Neural progenitor cell (in vitro differentiated cells): ENCODE data around the gene IL17B. TPM values are rescaled to one million over a fixed set of nuclear protein-coding genes. Genes with fewer than 3 reads are reported as not detected.
A peak's percentile ranks its signal among the peaks of the same experiment; 100 is the strongest.

ENCODE experiments used
- DNase-seq: peaks from one replicate; pipeline ENCODE4 v3.0.0-alpha.2; 2016; ENCODE audit warnings: low spot score
- H2AFZ ChIP-seq: fragments of 200-600 bp; sonication (generic); replicated peaks from 2 replicates; pipeline ENCODE4 v1.6.1; 2016; ENCODE audit warnings: antibody characterized with exemption
- H3F3A ChIP-seq: fragments of 200-600 bp; sonication (generic); 2 replicates; pipeline ENCODE4 v1.6.1; 2016; ENCODE audit warnings: antibody characterized with exemption, low read depth
- H3K27ac ChIP-seq: fragments of 200-600 bp; sonication (generic); 2 replicates; pipeline ENCODE4 v1.5.1; 2016; ENCODE audit warnings: mild to moderate bottlenecking
- H3K27me3 ChIP-seq: fragments of 200-600 bp; sonication (generic); 2 replicates; pipeline ENCODE4 v1.6.1; 2016; ENCODE audit warnings: mild to moderate bottlenecking, moderate library complexity
- H3K36me3 ChIP-seq: fragments of 200-600 bp; sonication (generic); 2 replicates; pipeline ENCODE4 v1.5.1; 2016
- H3K4me1 ChIP-seq: fragments of 200-600 bp; sonication (generic); 2 replicates; pipeline ENCODE4 v1.6.1; 2016; ENCODE audit warnings: mixed run types
- H3K4me2 ChIP-seq: fragments of 200-600 bp; sonication (generic); 2 replicates; pipeline ENCODE4 v1.6.1; 2016
- H3K4me3 ChIP-seq: fragments of 200-600 bp; sonication (generic); 2 replicates; pipeline ENCODE4 v1.5.1; 2016
- H3K79me2 ChIP-seq: fragments of 200-600 bp; sonication (generic); 2 replicates; pipeline ENCODE4 v1.6.1; 2016; ENCODE audit warnings: low read depth
- H3K9ac ChIP-seq: fragments of 200-600 bp; sonication (generic); 2 replicates; pipeline ENCODE4 v1.6.1; 2016
- H3K9me3 ChIP-seq: fragments of 200-600 bp; sonication (generic); 2 replicates; pipeline ENCODE4 v1.5.1; 2016; ENCODE audit warnings: low read depth
- H4K20me1 ChIP-seq: fragments of 200-600 bp; sonication (generic); 2 replicates; pipeline ENCODE4 v1.6.1; 2016; ENCODE audit warnings: low read depth
- H3K27ac Mint-ChIP-seq: 3 replicates; pipeline ENCODE4 v1.8.0; 2021; ENCODE audit warnings: mixed read lengths
- H3K27me3 Mint-ChIP-seq: 2 replicates; pipeline ENCODE4 v1.8.0; 2022; ENCODE audit warnings: low read depth, mild to moderate bottlenecking, inconsistent platforms, moderate library complexity, mixed read lengths; ENCODE audit not compliant: insufficient read depth
- H3K36me3 Mint-ChIP-seq: 3 replicates; pipeline ENCODE4 v1.8.0; 2021; ENCODE audit warnings: mixed read lengths
- H3K4me1 Mint-ChIP-seq: 3 replicates; pipeline ENCODE4 v1.8.0; 2021; ENCODE audit warnings: mixed read lengths
- H3K4me3 Mint-ChIP-seq: 3 replicates; pipeline ENCODE4 v1.8.0; 2021; ENCODE audit warnings: mild to moderate bottlenecking, moderate library complexity, mixed read lengths
- H3K9me3 Mint-ChIP-seq: 3 replicates; pipeline ENCODE4 v1.8.0; 2020; ENCODE audit warnings: mixed read lengths
- EZH2 ChIP-seq: fragments of 200-600 bp; sonication (generic); IDR thresholded peaks from 2 replicates; pipeline ENCODE4 v1.6.1; 2017; ENCODE audit warnings: antibody characterized with exemption, mild to moderate bottlenecking, moderate library complexity
- EZH2phosphoT487 ChIP-seq: fragments of 200-600 bp; sonication (generic); IDR thresholded peaks from 2 replicates; pipeline ENCODE4 v1.6.1; 2017; ENCODE audit warnings: antibody characterized with exemption
- total RNA-seq: library from RNA; depleted of rRNA; stranded (reverse); fragments of >200 nt; gene quantifications from 2 replicates; pipeline ENCODE4 v1.2.3, GENCODE V29; 2015; ENCODE audit warnings: low replicate concordance
- TF ChIP-seq, protein P1 (sequence below): fragments of 200-600 bp; sonication (generic); IDR thresholded peaks from 2 replicates; pipeline ENCODE4 v1.5.1; 2017; ENCODE audit warnings: antibody characterized with exemption, mild to moderate bottlenecking

The IL17B gene
- total RNA-seq, 1 donor from 2014 or later: not detected

DNA sequence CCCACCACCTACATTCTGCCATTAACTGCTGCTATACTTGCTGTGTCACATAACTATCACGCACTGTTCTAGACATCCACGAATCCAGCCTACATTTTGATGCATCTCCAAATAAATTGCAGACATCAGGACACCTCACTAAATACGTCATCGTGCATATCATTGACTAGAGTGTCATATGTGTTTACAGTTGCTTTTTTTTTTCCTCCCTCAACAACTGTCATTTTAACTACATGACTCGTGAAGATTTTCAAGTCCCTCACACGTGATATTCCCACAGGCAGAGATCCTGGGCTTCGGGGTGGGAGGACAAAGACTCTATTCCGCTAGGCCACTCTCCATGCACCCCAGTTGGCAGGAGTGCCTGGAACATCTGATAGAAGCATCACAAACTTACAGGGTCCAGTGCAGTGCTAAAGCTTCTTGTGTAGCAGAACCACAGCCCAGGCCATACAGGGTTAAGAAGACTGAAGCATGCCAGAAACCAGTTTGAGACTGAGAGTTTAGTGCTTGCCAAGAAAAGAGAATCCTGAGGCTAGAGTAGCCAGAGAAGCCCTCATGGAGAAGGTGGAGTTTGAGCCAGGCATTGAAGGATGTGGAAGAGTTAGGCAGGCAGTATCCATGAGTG, 20.1 kb downstream of the IL17B start:
- Histone ChIP-seq H3K4me2 (peak overlapping the region; percentile 100), H3K4me3 (peak overlapping the region; percentile 91), H4K20me1 (no peaks in the 10 kb centered on the region), H3F3A (peaks cover 19% of the 10 kb centered on the region), H3K27me3 (no peaks in the 10 kb centered on the region), H3K4me1 (peaks cover 8% of the 10 kb centered on the region), H3K36me3 (no peaks in the 10 kb centered on the region), H3K27ac (no peak overlapping the region), H2AFZ (no peak overlapping the region), H3K79me2 (peaks cover 31% of the 10 kb centered on the region), H3K9ac (no peak overlapping the region), H3K9me3 (no peaks in the 10 kb centered on the region)
- Mint-ChIP-seq H3K4me1 (peaks cover 19% of the 10 kb centered on the region), H3K27me3 (peaks cover 2% of the 10 kb centered on the region), H3K4me3 (peak overlapping the region; percentile 94), H3K27ac (no peak overlapping the region), H3K9me3 (no peaks in the 10 kb centered on the region), H3K36me3 (peaks cover 10% of the 10 kb centered on the region)
- TF ChIP-seq EZH2phosphoT487 (no peak), EZH2 (no peak)
- TF ChIP-seq, protein P1, sequence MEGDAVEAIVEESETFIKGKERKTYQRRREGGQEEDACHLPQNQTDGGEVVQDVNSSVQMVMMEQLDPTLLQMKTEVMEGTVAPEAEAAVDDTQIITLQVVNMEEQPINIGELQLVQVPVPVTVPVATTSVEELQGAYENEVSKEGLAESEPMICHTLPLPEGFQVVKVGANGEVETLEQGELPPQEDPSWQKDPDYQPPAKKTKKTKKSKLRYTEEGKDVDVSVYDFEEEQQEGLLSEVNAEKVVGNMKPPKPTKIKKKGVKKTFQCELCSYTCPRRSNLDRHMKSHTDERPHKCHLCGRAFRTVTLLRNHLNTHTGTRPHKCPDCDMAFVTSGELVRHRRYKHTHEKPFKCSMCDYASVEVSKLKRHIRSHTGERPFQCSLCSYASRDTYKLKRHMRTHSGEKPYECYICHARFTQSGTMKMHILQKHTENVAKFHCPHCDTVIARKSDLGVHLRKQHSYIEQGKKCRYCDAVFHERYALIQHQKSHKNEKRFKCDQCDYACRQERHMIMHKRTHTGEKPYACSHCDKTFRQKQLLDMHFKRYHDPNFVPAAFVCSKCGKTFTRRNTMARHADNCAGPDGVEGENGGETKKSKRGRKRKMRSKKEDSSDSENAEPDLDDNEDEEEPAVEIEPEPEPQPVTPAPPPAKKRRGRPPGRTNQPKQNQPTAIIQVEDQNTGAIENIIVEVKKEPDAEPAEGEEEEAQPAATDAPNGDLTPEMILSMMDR: no peak
- no peak for DNase-seq

DNA sequence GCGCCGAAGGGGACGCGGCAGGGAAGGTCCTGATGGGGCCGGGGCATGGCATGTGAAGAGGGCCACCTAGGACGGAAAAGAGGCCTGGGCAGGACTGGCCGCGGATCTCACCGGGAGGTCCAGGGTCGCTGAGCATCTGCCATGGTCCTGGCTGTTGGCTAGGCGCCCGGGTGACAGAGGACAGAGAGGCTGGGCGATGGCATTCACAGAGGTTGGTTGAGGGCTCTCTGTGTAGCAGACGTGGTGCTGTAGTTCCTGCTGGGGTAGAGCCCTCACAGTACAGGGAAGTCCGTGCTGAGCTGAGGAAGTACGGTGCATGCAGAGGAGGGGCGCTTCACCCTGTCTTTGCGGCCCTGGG, 20.8 kb downstream of the IL17B start:
- no peaks in the 10 kb centered on the region for H3K9me3 Mint-ChIP-seq
- H3K9me3 ChIP-seq: no peaks in the 10 kb centered on the region
- H3K27ac Mint-ChIP-seq: peak overlapping the region; percentile 34
- no peak overlapping the region for H3K9ac ChIP-seq
- peak overlapping the region; percentile 91 for H3K4me3 ChIP-seq
- peak overlapping the region; percentile 94 for H3K4me3 Mint-ChIP-seq
- H3F3A ChIP-seq: peaks cover 25% of the 10 kb centered on the region
- H3K27me3 ChIP-seq: no peaks in the 10 kb centered on the region
- TF ChIP-seq EZH2: no peak
- TF ChIP-seq EZH2phosphoT487: no peak
- TF ChIP-seq, protein P1: no peak
- H3K27ac ChIP-seq: no peak overlapping the region
- H3K36me3 Mint-ChIP-seq: peaks cover 10% of the 10 kb centered on the region
- peak overlapping the region; percentile 97 for H2AFZ ChIP-seq
- DNase-seq: no peak
- H4K20me1 ChIP-seq: no peaks in the 10 kb centered on the region
- H3K79me2 ChIP-seq: peaks cover 32% of the 10 kb centered on the region
- peaks cover 2% of the 10 kb centered on the region for H3K27me3 Mint-ChIP-seq
- peaks cover 8% of the 10 kb centered on the region for H3K4me1 ChIP-seq
- H3K4me1 Mint-ChIP-seq: peaks cover 19% of the 10 kb centered on the region
- H3K4me2 ChIP-seq: peak overlapping the region; percentile 100
- peaks cover 2% of the 10 kb centered on the region for H3K36me3 ChIP-seq

DNA sequence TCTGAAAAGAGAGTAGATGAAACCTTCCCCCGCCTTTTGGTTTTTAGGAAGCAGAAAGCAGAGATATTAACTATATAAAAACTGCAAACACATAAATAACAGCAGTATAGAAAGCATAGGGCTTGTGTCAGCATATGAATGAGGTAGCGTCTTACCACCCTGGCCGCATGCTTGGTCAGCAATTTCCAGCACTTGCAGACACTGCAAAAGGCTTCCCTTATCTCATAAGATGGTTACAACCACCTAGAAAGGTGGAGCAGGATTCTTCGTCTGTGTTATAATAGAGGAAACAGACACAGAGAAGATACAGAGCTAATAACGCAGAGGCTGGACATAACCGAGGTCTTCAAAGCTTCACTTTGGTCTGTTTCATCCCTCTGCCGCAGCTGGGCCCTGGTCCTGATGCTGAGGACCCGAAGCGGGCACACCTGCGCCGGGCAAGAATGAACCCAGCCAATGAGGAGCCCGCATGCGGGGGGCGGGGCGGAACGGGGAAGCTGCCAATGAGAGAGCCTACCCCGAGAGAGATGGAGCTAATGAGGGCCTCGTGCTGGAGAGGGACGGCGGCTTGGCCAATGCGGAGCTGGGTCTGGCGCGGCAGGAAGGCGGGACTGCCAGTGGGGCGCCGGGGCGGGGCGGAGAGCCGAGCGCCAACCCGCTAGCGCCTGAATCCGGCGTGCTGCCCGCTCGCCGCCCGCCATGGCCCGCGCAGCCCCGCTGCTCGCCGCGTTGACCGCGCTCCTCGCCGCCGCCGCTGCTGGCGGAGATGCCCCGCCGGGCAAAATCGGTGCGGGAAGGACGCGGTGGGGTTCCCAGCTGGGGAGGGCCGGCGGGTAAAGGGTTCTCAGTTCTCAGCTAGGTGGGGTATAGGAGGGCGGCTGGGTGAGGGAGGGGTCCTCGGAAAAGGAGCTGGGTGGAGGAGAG, 21.5 kb downstream of the IL17B start, which contains the start of gene PCYOX1L:
Gene PCYOX1L, plus strand, starts transcription at position 677 of the 924 bp plus-strand sequence. Its CDS starts 23 bp downstream, at position 700.
- Histone ChIP-seq H3K79me2 (peaks cover 39% of the 10 kb centered on the region), H2AFZ (peak within 1 kb of the TSS; percentile 97), H3F3A (peaks cover 28% of the 10 kb centered on the region), H3K36me3 (peaks cover 8% of the 10 kb centered on the region), H3K9me3 (no peaks in the 10 kb centered on the region), H3K4me2 (peak within 1 kb of the TSS; percentile 100), H3K4me3 (peak within 1 kb of the TSS; percentile 91), H3K4me1 (peaks cover 8% of the 10 kb centered on the region), H3K27me3 (no peaks in the 10 kb centered on the region), H3K27ac (no peak within 1 kb of the TSS), H3K9ac (no peak within 1 kb of the TSS), H4K20me1 (no peaks in the 10 kb centered on the region)
- DNase-seq: peak; percentile 97
- peaks cover 19% of the 10 kb centered on the region for H3K4me1 Mint-ChIP-seq
- TF ChIP-seq, protein P1: no peak
- TF ChIP-seq EZH2: peak; percentile 17
- H3K27ac Mint-ChIP-seq: peak within 1 kb of the TSS; percentile 34
- H3K4me3 Mint-ChIP-seq: peak within 1 kb of the TSS; percentile 94
- H3K36me3 Mint-ChIP-seq: peaks cover 10% of the 10 kb centered on the region
- no peaks in the 10 kb centered on the region for H3K9me3 Mint-ChIP-seq
- H3K27me3 Mint-ChIP-seq: peaks cover 2% of the 10 kb centered on the region
